Adrenal gland (tissue), 19 donors: Measurements from ENCODE around the gene EFHD1. TPM values are rescaled to one million over a fixed set of nuclear protein-coding genes. Genes with fewer than 3 reads are reported as not detected.
A peak's percentile ranks its signal among the peaks of the same experiment; 100 is the strongest.

Source experiments
- DNase-seq, 7 donors: peaks; one replicate each; pipeline ENCODE4 v3.0.0-alpha.2; 2019 to 2020
- H3K27ac ChIP-seq, 5 donors: fragments of 200-600 bp; sonication (generic) in 4 of 5; 1 replicate in 3 of 5; 2 replicates in 2 of 5; pipeline versions ENCODE4 v1.5.1 to v1.8.0; 2016 to 2020; ENCODE audit warnings: mild to moderate bottlenecking in 1 of 5
- H3K27me3 ChIP-seq: fragments of 200-600 bp; 2 replicates; pipeline ENCODE4 v1.8.0; 2021
- H3K36me3 ChIP-seq, 2 donors: fragments of 200-600 bp; replicated peaks in 1 of 2; 1 replicate in 1 of 2; 2 replicates in 1 of 2; pipeline versions ENCODE4 v1.5.1 to v1.8.0; 2018 to 2022
- H3K4me1 ChIP-seq, 2 donors: fragments of 200-600 bp; replicated peaks in 1 of 2; 1 replicate in 1 of 2; 2 replicates in 1 of 2; pipeline versions ENCODE4 v1.5.1 to v1.8.0; 2018 to 2021
- H3K4me3 ChIP-seq, 4 donors: fragments of 200-600 bp; sonication (generic) in 3 of 4; one replicate each; pipeline ENCODE4 v1.5.1; 2016 to 2018
- H3K9me3 ChIP-seq, 3 donors: fragments of 200-600 bp; sonication (generic) in 1 of 3; replicated peaks in 1 of 3; 1 replicate in 2 of 3; 2 replicates in 1 of 3; pipeline versions ENCODE4 v1.5.1 to v1.8.0; 2016 to 2021
- CTCF ChIP-seq, 6 experiments: fragments of 450-650 bp in 4 of 6; fragments of 200-600 bp in 2 of 6; sonication (generic) in 1 of 6; IDR thresholded peaks; 1 replicate in 5 of 6; 2 replicates in 1 of 6; pipeline versions ENCODE4 v1.5.1 to v1.8.0; 2016 to 2021; ENCODE audit warnings: antibody characterized with exemption in 6 of 6, mild to moderate bottlenecking in 2 of 6, moderate library complexity in 1 of 6
- POLR2A ChIP-seq, 2 donors: fragments of 450-650 bp; IDR thresholded peaks; one replicate each; pipeline ENCODE4 v1.6.1; 2017; ENCODE audit warnings: antibody characterized with exemption in 2 of 2, mild to moderate bottlenecking in 2 of 2, moderate library complexity in 1 of 2
- WGBS, 4 donors: extraction: QIAGEN DNeasy Blood & Tissue Kit in 2 of 4; methylation state at CpG; one replicate each; pipeline versions ENCODE4 v1.1.5 to v1.1.7; 2013 to 2017; 5-methylcytosine and 5-hydroxymethylcytosine counted together
- intact Hi-C, 2 donors: fragments of 100-400 bp; cut with DNase I; formaldehyde crosslinking; loops; one replicate each; pipeline versions ENCODE4 v1.14.1 to v1.15.0; 2022 to 2023
- long read RNA-seq, 10 donors: library from polyadenylated mRNA in 3 of 10; unstranded in 2 of 10; stranded (forward) in 1 of 10; transcript quantifications; one replicate each; pipeline ENCODE4 v2.0.0 and lab custom pipeline, GENCODE V29; 2021 to 2026
- polyA plus RNA-seq, 3 donors: library from polyadenylated mRNA; stranded (reverse); fragments of 200-250 nt in 2 of 3; fragments of 350-450 nt in 1 of 3; fragmentation: Illumina TruSeq in 1 of 3; extraction: RNeasy Lipid Tissue Mini Kit (QIAGEN cat#74804) in 1 of 3; gene quantifications; one replicate each; pipeline ENCODE4 v1.2.3, GENCODE V29; 2013 to 2014
- total RNA-seq, 9 donors: library from RNA; depleted of rRNA in 4 of 9; stranded (reverse); fragments of >200 nt in 4 of 9; fragments of 120-200 nt in 1 of 9; fragmentation: NEBNext Ultra II Directional in 1 of 9; extraction: Animal tissue kit (Norgen Biotek cat#: 25700) in 1 of 9; gene quantifications; one replicate each; pipeline versions ENCODE4 v1.1.0 to v1.2.4, GENCODE V29; 2013 to 2023
- donor health status: healthy with polysubstance abuse.
- donor health status: Bipolar disorder and iron deficiency.
- donor health status: DM: yes; HTN: yes; CAD: no.
- donor health status: DM: no; HTN: no; CAD: no.
- donor health status: DM: no; HTN: no; CAD: no.
- donor health status: DM: yes; HTN: yes; CAD: no.

The EFHD1 gene
- total RNA-seq (10 to 100 TPM in 2 of 9 donors, 1 to 10 TPM in 6, under 1 TPM in 1; 0.50 to 10.2 (median 5.4) TPM), polyA plus RNA-seq (10 to 100 TPM in 1 of 3 donors, 1 to 10 TPM in 2; 6.1 to 12.9 (median 6.5) TPM)
- long read RNA-seq, donor 1 = 0 reads
- long read RNA-seq, donor 2 = 0 reads
- long read RNA-seq, donor 3 = 0 reads
- long read RNA-seq, donor 4 = 0 reads
- long read RNA-seq, donor 5, transcript EFHD1-201 (4 exons, 2,259 nt) = major isoform, 8 of 9 reads
- long read RNA-seq, donor 5, partial matches to known transcripts = 1 of 9 reads
- long read RNA-seq, donor 5, other reads (novel, unspliced or antisense) = 0 of 9 reads
- long read RNA-seq, donor 6 = 0 reads
- long read RNA-seq, donor 7, partial matches to known transcripts = 0 of 1 reads
- long read RNA-seq, donor 7, other reads (novel, unspliced or antisense) = 0 of 1 reads
- long read RNA-seq, donor 8 = 0 reads
- long read RNA-seq, donor 9 = 0 reads
- long read RNA-seq, donor 10, partial matches to known transcripts = 0 of 1 reads
- long read RNA-seq, donor 10, other reads (novel, unspliced or antisense) = 0 of 1 reads

- peaks cover 14% of the 10 kb centered on the region for H3K27me3 ChIP-seq
- no peaks in the 10 kb centered on the region for H3K9me3 ChIP-seq
- H3K4me3 ChIP-seq = peak within 1 kb of the TSS in 2 of 4 donors; percentile 26 to 62
- 1 to 7% (median 1%) methylated on average over 3 to 90 of the region's 90 CpGs; no CpG with 5 or more reads in 1 of the 4 donors for WGBS, 4 donors
- H3K4me1 ChIP-seq = peaks cover 11 to 19% of the 10 kb centered on the region in 2 donors
- DNase-seq = peak; percentile 37 to 65 (median 53)
- peak within 1 kb of the TSS in 3 of 5 donors; percentile 44 to 59 (median 52) for H3K27ac ChIP-seq
- intact Hi-C loops = no loop called here
- peak in 1 of 2 donors; percentile 17 for TF ChIP-seq POLR2A (IDR thresholded peaks at IDR 0.05)
- no peak for TF ChIP-seq CTCF (IDR thresholded peaks at IDR 0.05)
- no peaks in the 10 kb centered on the region for H3K36me3 ChIP-seq
Observed at GRCh38 chr2:232633413-232634205, at the start of gene EFHD1. Gene EFHD1, plus strand, starts transcription at chr2:232633604. Its CDS starts 101 bp downstream, at chr2:232633705.

GRCh38 chr2:232584238-232584637 lies 49.2 kb upstream of the EFHD1 start:
- Histone ChIP-seq H3K4me1 (peaks cover 0 to 2% of the 10 kb centered on the region in 2 donors), H3K4me3 (no peak overlapping the region), H3K36me3 (peaks cover 0 to 8% of the 10 kb centered on the region in 2 donors), H3K27me3 (no peaks in the 10 kb centered on the region), H3K27ac (no peak overlapping the region), H3K9me3 (no peaks in the 10 kb centered on the region)
- intact Hi-C loops = no loop called here
- no peak for DNase-seq
- 82 to 87% (median 86%) methylated on average over 5 to 6 of the region's 6 CpGs for WGBS, 4 donors
- TF ChIP-seq POLR2A (IDR thresholded peaks at IDR 0.05) (no peak), CTCF (IDR thresholded peaks at IDR 0.05) (no peak)

- intact Hi-C loops = no loop called here
- Histone ChIP-seq H3K27me3 (no peaks in the 10 kb centered on the region), H3K4me3 (no peak overlapping the region), H3K27ac (no peak overlapping the region), H3K9me3 (no peaks in the 10 kb centered on the region), H3K4me1 (peaks cover 0 to 4% of the 10 kb centered on the region in 2 donors), H3K36me3 (no peaks in the 10 kb centered on the region)
- 80 to 88% (median 83%) methylated on average over 5 of the region's 5 CpGs for WGBS, 4 donors
- DNase-seq = no peak
- no peak for TF ChIP-seq CTCF (IDR thresholded peaks at IDR 0.05)
- no peak for TF ChIP-seq POLR2A (IDR thresholded peaks at IDR 0.05)
Observed at GRCh38 chr2:232586943-232587505, 46.4 kb upstream of the EFHD1 start.

GRCh38 chr2:232587512-232587911 lies 45.9 kb upstream of the EFHD1 start:
- H3K27ac ChIP-seq = no peak overlapping the region
- TF ChIP-seq POLR2A (IDR thresholded peaks at IDR 0.05) (no peak), CTCF (IDR thresholded peaks at IDR 0.05) (no peak)
- H3K4me1 ChIP-seq = peaks cover 0 to 4% of the 10 kb centered on the region in 2 donors
- no peaks in the 10 kb centered on the region for H3K9me3 ChIP-seq
- 73 to 83% (median 81%) methylated on average over 7 of the region's 7 CpGs for WGBS, 4 donors
- no peaks in the 10 kb centered on the region for H3K27me3 ChIP-seq
- no peaks in the 10 kb centered on the region for H3K36me3 ChIP-seq
- intact Hi-C loops = no loop called here
- no peak overlapping the region for H3K4me3 ChIP-seq
- no peak for DNase-seq
